Activated CD8-positive, alpha-beta T cell treated with anti-CD3 and anti-CD28 coated beads, Interleukin-2, amount 10 ng/mL, durations not matched to agents 7 days and 5 days (primary cell): ENCODE results near the gene CSDE1. TPM values are rescaled to one million over a fixed set of nuclear protein-coding genes. Genes with fewer than 3 reads are reported as not detected.

ENCODE experiments used
- ATAC-seq: fragments of 150-1000 bp; cut with Tn5 transposase; one replicate; pipeline ENCODE4 v1.10.0; 2021; ENCODE audit warnings: moderate library complexity
- CTCF ChIA-PET: fragments of 350-600 bp; sonication (Branson Sonifier 250); formaldehyde crosslinking; loops from one replicate; lab custom pipeline; 2021; ENCODE audit warnings: antibody characterized with exemption; lab: Charles Lee
- POLR2A ChIA-PET: fragments of 350-600 bp; sonication (Branson Sonifier 250); formaldehyde crosslinking; loops from one replicate; lab custom pipeline; 2021; ENCODE audit warnings: antibody characterized with exemption; lab: Charles Lee
- DNase-seq: peaks from one replicate; pipeline ENCODE4 v3.0.0-alpha.2; 2020
- H3K27ac Mint-ChIP-seq: one replicate; pipeline ENCODE4 v1.8.0; 2021; ENCODE audit warnings: mild to moderate bottlenecking, mixed read lengths
- H3K27me3 Mint-ChIP-seq: one replicate; pipeline ENCODE4 v1.8.0; 2021; ENCODE audit warnings: low read depth, mixed read lengths
- H3K36me3 Mint-ChIP-seq: one replicate; pipeline ENCODE4 v1.8.0; 2021; ENCODE audit warnings: low read depth, mixed read lengths
- H3K4me1 Mint-ChIP-seq: one replicate; pipeline ENCODE4 v1.8.0; 2021; ENCODE audit warnings: low read depth, mixed read lengths
- H3K4me3 Mint-ChIP-seq: one replicate; pipeline ENCODE4 v1.8.0; 2021; ENCODE audit warnings: mild to moderate bottlenecking, mixed read lengths
- H3K9me3 Mint-ChIP-seq: one replicate; pipeline ENCODE4 v1.8.0; 2022; ENCODE audit warnings: mixed read lengths; ENCODE audit not compliant: insufficient read depth
- total RNA-seq, 2 experiments: library from RNA; stranded (reverse); gene quantifications; one replicate each; pipeline ENCODE4 v1.2.3, GENCODE V29; 2021

CSDE1 gene
- total RNA-seq, 2 experiments from 2014 or later = 359 to 362 TPM

- ChIA-PET POLR2A (no interaction called here), CTCF (interaction anchor here (0.7 to 2.7 kb wide), 11 partner anchors 9 to 694 kb away, joined by 3 to 14 read pairs (median 4); partner anchors contain the start of gene NRAS)
- Mint-ChIP-seq H3K4me3 (no peak overlapping the region), H3K27ac (no peak overlapping the region), H3K36me3 (no peaks in the 10 kb centered on the region), H3K4me1 (peaks cover 13% of the 10 kb centered on the region), H3K9me3 (no peaks in the 10 kb centered on the region), H3K27me3 (peaks cover 19% of the 10 kb centered on the region)
- ATAC-seq = no peak
- DNase-seq = no peak
Observed at GRCh38 chr1:114671011-114671938, 86.5 kb downstream of the CSDE1 start.

DNA sequence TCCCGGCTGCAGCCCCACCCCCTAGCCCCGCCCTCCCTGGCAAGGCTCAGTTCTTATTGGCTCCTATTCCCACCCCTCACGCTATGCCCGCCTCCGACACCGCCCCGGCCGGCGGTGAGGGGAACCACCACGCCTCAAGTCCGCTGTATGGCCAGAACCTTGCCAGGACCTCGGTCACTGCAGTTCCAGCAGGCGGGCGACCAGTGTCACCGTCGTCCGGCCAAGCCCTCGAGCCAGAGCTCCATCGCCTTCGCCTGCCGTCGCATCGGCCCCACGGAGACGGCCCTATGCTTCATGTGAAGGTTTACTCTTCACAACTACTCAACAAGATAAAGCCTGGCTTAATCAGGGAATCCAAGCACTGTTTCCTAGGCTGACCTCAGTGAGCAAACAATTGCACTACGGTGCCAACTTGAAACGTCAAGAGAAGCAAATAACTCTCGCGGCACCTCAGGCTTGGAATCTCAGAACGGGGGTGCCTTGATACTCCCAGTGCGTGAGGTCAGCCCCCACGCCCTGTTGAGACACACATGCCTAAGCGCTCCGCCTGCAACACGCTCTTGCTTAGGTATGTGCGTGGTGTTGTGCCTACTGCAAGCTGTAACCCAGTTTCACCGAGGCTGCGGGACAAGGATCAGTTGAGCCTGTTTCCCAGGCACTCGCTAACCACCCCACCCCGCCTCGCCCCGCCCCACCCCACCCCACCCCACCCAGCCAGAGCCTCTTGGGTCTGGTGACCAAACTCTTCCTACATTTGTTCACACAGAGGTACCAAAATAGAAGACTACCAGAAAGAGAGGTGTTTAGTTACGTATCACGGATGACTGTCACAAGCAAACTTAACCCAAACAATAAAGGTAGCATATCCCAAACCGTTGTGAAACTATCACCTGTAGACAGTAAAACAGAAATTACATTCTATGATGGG is 87.4 kb downstream of the CSDE1 start:
- POLR2A ChIA-PET = interaction anchor here (1.3 kb wide), 1 partner anchor 90 kb away, joined by 3 read pairs; no protein-coding TSS in a partner anchor

GRCh38 chr1:114669562-114670082 is 88.2 kb downstream of the CSDE1 start, which contains the start of gene DENND2C:
Gene DENND2C (minus strand): TSS chr1:114670049. CDS start chr1:114625984, 44,065 bp downstream.
- no peak for DNase-seq
- ChIA-PET CTCF (interaction anchor here (1.3 to 2.9 kb wide), 5 partner anchors 10 to 692 kb away, joined by 4 to 23 read pairs (median 5); partner anchors contain the start of gene CSDE1), POLR2A (interaction anchor here (0.8 to 1.3 kb wide), 3 partner anchors 89 to 207 kb away, joined by 3 read pairs; no protein-coding TSS in a partner anchor)
- no peaks in the 10 kb centered on the region for H3K9me3 Mint-ChIP-seq
- H3K4me1 Mint-ChIP-seq = peaks cover 13% of the 10 kb centered on the region
- H3K4me3 Mint-ChIP-seq = peak within 1 kb of the TSS; percentile 91
- ATAC-seq = peak; percentile 76
- no peaks in the 10 kb centered on the region for H3K36me3 Mint-ChIP-seq
- H3K27me3 Mint-ChIP-seq = peaks cover 16% of the 10 kb centered on the region
- H3K27ac Mint-ChIP-seq = peak within 1 kb of the TSS; percentile 77

More for the DNA sequence above, 87.4 kb downstream of the CSDE1 start:
- H3K4me1 Mint-ChIP-seq = peaks cover 13% of the 10 kb centered on the region
- peaks cover 19% of the 10 kb centered on the region for H3K27me3 Mint-ChIP-seq
- H3K27ac Mint-ChIP-seq = peak overlapping the region; percentile 77
- H3K9me3 Mint-ChIP-seq = no peaks in the 10 kb centered on the region
- peak; percentile 99 for ATAC-seq
- CTCF ChIA-PET = interaction anchor here (0.7 to 2.9 kb wide), 10 partner anchors 45 to 693 kb away, joined by 3 to 23 read pairs (median 4); partner anchors contain the start of genes CSDE1 and NRAS
- peak overlapping the region; percentile 91 for H3K4me3 Mint-ChIP-seq
- DNase-seq = peak; percentile 90
- H3K36me3 Mint-ChIP-seq = no peaks in the 10 kb centered on the region

DNA sequence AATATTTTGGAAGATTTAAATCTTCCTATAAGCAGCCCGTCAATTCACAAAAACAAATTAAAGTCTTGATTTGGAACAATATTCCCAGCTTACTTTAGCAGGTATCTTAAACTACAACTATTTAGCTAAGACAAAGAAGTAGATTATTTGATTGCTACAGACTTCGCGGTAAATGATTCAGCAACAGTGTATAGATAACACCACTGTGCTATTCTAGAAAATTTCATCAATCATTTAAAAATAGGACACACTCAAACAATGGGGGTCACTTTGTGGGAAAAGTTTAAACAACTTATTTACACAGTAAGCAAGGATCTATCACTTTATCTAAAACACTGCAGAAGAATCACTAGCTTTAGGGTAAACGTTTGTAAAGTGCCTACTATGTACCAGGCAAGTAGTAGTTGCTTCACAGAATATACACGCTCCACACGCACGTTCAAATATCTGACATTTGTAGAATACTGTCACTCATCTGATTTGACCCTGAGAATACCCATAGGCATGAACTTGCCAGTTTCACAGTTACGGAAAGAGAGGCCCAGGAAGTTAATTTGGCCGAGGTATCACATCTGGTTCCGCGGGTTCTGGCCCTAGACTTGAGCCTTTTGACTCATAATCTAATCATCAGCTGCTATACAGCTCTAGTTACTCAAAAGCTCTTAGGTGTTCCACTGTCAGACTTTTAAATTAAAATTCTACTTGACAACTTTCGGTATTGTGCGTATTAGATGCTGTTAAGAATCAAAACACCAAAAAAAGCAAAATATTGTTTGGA is 88.8 kb downstream of the CSDE1 start:
- POLR2A ChIA-PET = interaction anchor here (0.6 to 1.3 kb wide), 4 partner anchors 89 to 207 kb away, joined by 3 read pairs; no protein-coding TSS in a partner anchor
- Mint-ChIP-seq H3K4me1 (peaks cover 13% of the 10 kb centered on the region), H3K36me3 (no peaks in the 10 kb centered on the region), H3K27ac (no peak overlapping the region), H3K27me3 (peaks cover 15% of the 10 kb centered on the region), H3K4me3 (peak overlapping the region; percentile 91), H3K9me3 (no peaks in the 10 kb centered on the region)
- ATAC-seq (no peak), DNase-seq (no peak)
- CTCF ChIA-PET = interaction anchor here (1.3 to 2.9 kb wide), 5 partner anchors 9 to 691 kb away, joined by 4 to 23 read pairs (median 5); partner anchors contain the start of gene CSDE1

GRCh38 chr1:114668373-114668772 is 89.4 kb downstream of the CSDE1 start:
- ChIA-PET POLR2A (interaction anchor here (0.6 to 1.2 kb wide), 3 partner anchors 145 to 161 kb away, joined by 3 read pairs; no protein-coding TSS in a partner anchor), CTCF (interaction anchor here (1.5 to 2.9 kb wide), 2 partner anchors 8 to 322 kb away, joined by 8 to 23 read pairs; no protein-coding TSS in a partner anchor)
- Mint-ChIP-seq H3K9me3 (no peaks in the 10 kb centered on the region), H3K36me3 (no peaks in the 10 kb centered on the region), H3K27ac (no peak overlapping the region), H3K27me3 (peaks cover 15% of the 10 kb centered on the region), H3K4me1 (peaks cover 13% of the 10 kb centered on the region), H3K4me3 (no peak overlapping the region)
- ATAC-seq (no peak), DNase-seq (no peak)

DNA sequence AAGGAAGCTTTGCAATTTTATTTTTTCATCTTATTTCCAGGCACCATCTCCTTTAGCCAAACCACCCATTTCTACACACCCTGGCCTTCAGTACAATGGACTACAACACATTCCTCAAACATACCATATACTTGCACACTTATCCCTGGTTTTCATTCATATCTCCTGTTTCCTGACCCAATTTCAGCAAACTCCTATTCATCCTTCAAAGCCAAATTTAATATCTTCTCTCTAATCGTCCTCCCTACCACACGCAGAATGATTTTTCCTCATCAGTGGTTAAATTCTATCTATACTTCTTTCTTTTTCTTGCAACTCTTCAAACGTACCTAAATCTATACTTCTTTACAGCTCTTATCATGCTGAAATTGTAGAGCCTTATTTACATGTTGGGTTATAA is 90.8 kb downstream of the CSDE1 start:
- no peaks in the 10 kb centered on the region for H3K36me3 Mint-ChIP-seq
- no peak overlapping the region for H3K4me3 Mint-ChIP-seq
- no peak for DNase-seq
- no peak overlapping the region for H3K27ac Mint-ChIP-seq
- ATAC-seq = no peak
- ChIA-PET CTCF (interaction anchor here (0.6 kb wide), 1 partner anchor 100 kb away, joined by 3 read pairs; no protein-coding TSS in a partner anchor), POLR2A (no interaction called here)
- H3K4me1 Mint-ChIP-seq = peaks cover 13% of the 10 kb centered on the region
- H3K9me3 Mint-ChIP-seq = no peaks in the 10 kb centered on the region
- H3K27me3 Mint-ChIP-seq = peaks cover 15% of the 10 kb centered on the region

Other genes with a start within 250 kb of the CSDE1 start
- 10 to 100 TPM; 39.5 to 43.4 TPM for gene TRIM33, start 246.8 kb downstream of the CSDE1 start, total RNA-seq
- 10 to 100 TPM; 43.4 to 47.5 TPM for gene BCAS2, start 176.4 kb downstream of the CSDE1 start, total RNA-seq
- under 1 TPM; 0.34 to 0.40 TPM for gene DENND2C, start 87.9 kb downstream of the CSDE1 start, total RNA-seq
- gene AMPD1, start 62.4 kb downstream of the CSDE1 start, total RNA-seq = not detected
- gene NRAS, start 41.2 kb downstream of the CSDE1 start, total RNA-seq = 10 to 100 TPM; 50.3 to 51.7 TPM
- gene SIKE1, start 22.7 kb upstream of the CSDE1 start, total RNA-seq = 10 to 100 TPM; 66.5 to 68.8 TPM
- gene SYCP1, start 96.9 kb upstream of the CSDE1 start, total RNA-seq = not detected